Upper lobe of right lung (tissue), 1 donor: ENCODE results near the gene ZBED3. TPM values are rescaled to one million over a fixed set of nuclear protein-coding genes. Genes with fewer than 3 reads are reported as not detected.
A peak's percentile ranks its signal among the peaks of the same experiment; 100 is the strongest.

Experiments
- ATAC-seq: fragments of 200-7000 bp; cut with Tn5 transposase; one replicate; pipeline ENCODE4 v1.9.1; 2020; ENCODE audit warnings: mild to moderate bottlenecking, moderate library complexity
- DNase-seq: peaks from one replicate; pipeline ENCODE4 v3.0.0-alpha.2; 2020
- H3K27ac ChIP-seq: fragments of 200-600 bp; one replicate; pipeline ENCODE4 v1.8.0; 2022
- H3K27me3 ChIP-seq: fragments of 200-600 bp; one replicate; pipeline ENCODE4 v1.8.0; 2022; ENCODE audit warnings: mild to moderate bottlenecking
- H3K36me3 ChIP-seq: fragments of 200-600 bp; one replicate; pipeline ENCODE4 v1.8.0; 2022
- H3K4me1 ChIP-seq: fragments of 200-600 bp; one replicate; pipeline ENCODE4 v1.8.0; 2022
- H3K4me3 ChIP-seq: fragments of 200-600 bp; one replicate; pipeline ENCODE4 v1.8.0; 2022; ENCODE audit warnings: mild to moderate bottlenecking
- H3K9me3 ChIP-seq: fragments of 200-600 bp; one replicate; pipeline ENCODE4 v1.8.0; 2022
- intact Hi-C: fragments of 100-400 bp; cut with DNase I; formaldehyde crosslinking; loops from one replicate; pipeline ENCODE4 v1.11.0; 2022
- long read RNA-seq: library from polyadenylated mRNA; unstranded; transcript quantifications from one replicate; pipeline ENCODE4 v2.0.0, GENCODE V29; 2021
- total RNA-seq: library from RNA; stranded (reverse); fragmentation: NEBNext Ultra II Directional; extraction: Animal tissue kit (Norgen Biotek cat#: 25700); gene quantifications from one replicate; pipeline ENCODE4 v1.2.1, GENCODE V29; 2021
- TF ChIP-seq, protein P1 (sequence below): fragments of 200-600 bp; IDR thresholded peaks from one replicate; pipeline ENCODE4 v1.8.0; 2022; ENCODE audit warnings: antibody characterized with exemption
- donor health status: DM: no; HTN: yes; CAD: no; lungs with severe emphysema.

The ZBED3 gene, protein sequence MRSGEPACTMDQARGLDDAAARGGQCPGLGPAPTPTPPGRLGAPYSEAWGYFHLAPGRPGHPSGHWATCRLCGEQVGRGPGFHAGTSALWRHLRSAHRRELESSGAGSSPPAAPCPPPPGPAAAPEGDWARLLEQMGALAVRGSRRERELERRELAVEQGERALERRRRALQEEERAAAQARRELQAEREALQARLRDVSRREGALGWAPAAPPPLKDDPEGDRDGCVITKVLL
- 14.8 TPM for total RNA-seq
- long read RNA-seq, full-length matches to known transcripts = 25 of 31 reads
- long read RNA-seq, partial matches to known transcripts = 0 of 31 reads
- long read RNA-seq, other reads (novel, unspliced or antisense) = 6 of 31 reads

DNA sequence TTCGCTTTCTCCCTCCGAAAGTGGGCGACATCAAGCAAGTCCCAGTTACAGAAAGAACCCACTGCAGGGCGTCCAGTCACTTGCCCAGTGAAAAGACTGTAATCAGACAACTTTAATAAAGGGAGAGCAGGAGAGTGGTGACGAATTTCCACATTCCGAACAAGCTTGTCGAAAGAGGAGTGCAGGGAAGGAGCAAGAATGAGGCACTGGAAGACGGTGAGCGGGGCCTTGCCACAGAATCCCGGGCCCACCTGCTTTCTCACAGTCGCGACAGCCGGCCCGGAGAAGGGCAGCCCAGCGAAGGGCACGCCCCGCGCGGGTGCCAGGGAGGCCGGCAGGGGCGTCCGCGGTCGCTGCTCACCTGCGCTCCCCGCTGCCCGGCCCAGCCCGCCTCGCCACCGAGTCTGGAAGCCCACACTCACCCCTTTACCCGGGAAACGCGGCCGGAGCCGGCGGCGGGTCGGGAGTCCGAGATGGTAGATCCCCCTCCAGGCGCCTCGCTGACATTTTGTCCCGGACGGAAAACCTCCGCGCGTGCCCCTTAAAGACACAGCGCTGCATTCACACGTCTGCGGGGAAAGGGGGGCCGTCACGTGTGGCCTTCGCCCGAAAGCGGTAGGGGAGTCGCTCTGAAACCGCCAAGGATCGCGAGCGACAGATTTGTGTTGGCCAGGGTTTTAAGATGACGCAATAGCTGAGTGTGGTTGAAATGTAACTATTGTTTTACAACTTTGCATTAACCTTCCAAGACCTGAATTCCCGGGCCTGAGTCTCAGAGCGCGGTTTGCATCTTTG is at the start of gene ZBED3:
Gene ZBED3, minus strand, starts transcription at position 597 of the 795 bp plus-strand sequence. CDS start 9,407 bp downstream, outside the sequence.
- ATAC-seq (peak; percentile 86), DNase-seq (peak; percentile 91)
- intact Hi-C loops = no loop called here

DNA sequence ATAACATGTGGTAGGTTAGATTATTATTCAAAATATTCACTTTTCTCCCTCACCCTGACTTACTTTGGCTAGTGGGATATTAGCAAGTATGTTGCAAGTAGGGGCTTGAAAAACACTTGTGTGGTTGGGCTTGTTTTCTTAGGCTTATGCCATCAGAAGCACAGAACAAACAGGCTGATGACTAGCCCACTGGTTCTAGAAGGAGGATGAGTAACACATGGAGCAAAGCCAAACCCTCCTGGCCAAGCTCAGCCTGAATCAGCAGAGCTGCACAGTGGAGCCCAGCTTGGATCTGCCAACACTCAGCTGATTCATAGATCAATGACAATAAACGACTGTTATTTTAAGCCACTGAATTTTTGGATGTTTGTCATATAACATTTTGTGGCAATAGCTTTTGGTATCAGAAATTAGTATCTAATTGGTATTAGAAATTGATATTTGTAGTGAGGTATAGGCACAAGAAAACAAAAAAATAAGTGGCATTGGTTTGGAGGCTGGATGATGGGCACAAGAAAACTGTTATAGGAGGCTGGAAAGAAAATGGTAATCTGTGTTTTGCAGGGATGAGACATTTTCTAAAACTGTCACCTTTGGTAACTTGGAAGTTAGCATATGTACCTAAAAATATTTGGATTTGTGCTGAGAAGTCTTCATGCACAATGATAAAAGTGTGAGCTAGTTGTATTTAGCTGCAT is 46.1 kb upstream of the ZBED3 start:
- peak; percentile 75 for ATAC-seq
- Histone ChIP-seq H3K27me3 (no peaks in the 10 kb centered on the region), H3K27ac (no peak overlapping the region), H3K4me1 (no peaks in the 10 kb centered on the region), H3K4me3 (no peak overlapping the region), H3K36me3 (no peaks in the 10 kb centered on the region), H3K9me3 (no peaks in the 10 kb centered on the region)
- no peak for DNase-seq
- TF ChIP-seq, protein P1, sequence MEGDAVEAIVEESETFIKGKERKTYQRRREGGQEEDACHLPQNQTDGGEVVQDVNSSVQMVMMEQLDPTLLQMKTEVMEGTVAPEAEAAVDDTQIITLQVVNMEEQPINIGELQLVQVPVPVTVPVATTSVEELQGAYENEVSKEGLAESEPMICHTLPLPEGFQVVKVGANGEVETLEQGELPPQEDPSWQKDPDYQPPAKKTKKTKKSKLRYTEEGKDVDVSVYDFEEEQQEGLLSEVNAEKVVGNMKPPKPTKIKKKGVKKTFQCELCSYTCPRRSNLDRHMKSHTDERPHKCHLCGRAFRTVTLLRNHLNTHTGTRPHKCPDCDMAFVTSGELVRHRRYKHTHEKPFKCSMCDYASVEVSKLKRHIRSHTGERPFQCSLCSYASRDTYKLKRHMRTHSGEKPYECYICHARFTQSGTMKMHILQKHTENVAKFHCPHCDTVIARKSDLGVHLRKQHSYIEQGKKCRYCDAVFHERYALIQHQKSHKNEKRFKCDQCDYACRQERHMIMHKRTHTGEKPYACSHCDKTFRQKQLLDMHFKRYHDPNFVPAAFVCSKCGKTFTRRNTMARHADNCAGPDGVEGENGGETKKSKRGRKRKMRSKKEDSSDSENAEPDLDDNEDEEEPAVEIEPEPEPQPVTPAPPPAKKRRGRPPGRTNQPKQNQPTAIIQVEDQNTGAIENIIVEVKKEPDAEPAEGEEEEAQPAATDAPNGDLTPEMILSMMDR = no peak
- intact Hi-C loops = no loop called here

More for the DNA sequence above, at the start of gene ZBED3:
- Histone ChIP-seq H3K27me3 (no peaks in the 10 kb centered on the region), H3K27ac (peak within 1 kb of the TSS; percentile 93), H3K4me3 (peak within 1 kb of the TSS; percentile 70), H3K4me1 (peaks cover 17% of the 10 kb centered on the region), H3K36me3 (no peaks in the 10 kb centered on the region), H3K9me3 (no peaks in the 10 kb centered on the region)
- TF ChIP-seq, protein P1 = peak; percentile 29

GRCh38 chr5:77131361-77131760 is 44.3 kb upstream of the ZBED3 start:
- no peaks in the 10 kb centered on the region for H3K36me3 ChIP-seq
- TF ChIP-seq, protein P1 = no peak
- H3K4me3 ChIP-seq = no peak overlapping the region
- ATAC-seq = no peak
- no peak overlapping the region for H3K27ac ChIP-seq
- no peak for DNase-seq
- intact Hi-C loops = no loop called here
- no peaks in the 10 kb centered on the region for H3K27me3 ChIP-seq
- no peaks in the 10 kb centered on the region for H3K9me3 ChIP-seq
- H3K4me1 ChIP-seq = no peaks in the 10 kb centered on the region

DNA sequence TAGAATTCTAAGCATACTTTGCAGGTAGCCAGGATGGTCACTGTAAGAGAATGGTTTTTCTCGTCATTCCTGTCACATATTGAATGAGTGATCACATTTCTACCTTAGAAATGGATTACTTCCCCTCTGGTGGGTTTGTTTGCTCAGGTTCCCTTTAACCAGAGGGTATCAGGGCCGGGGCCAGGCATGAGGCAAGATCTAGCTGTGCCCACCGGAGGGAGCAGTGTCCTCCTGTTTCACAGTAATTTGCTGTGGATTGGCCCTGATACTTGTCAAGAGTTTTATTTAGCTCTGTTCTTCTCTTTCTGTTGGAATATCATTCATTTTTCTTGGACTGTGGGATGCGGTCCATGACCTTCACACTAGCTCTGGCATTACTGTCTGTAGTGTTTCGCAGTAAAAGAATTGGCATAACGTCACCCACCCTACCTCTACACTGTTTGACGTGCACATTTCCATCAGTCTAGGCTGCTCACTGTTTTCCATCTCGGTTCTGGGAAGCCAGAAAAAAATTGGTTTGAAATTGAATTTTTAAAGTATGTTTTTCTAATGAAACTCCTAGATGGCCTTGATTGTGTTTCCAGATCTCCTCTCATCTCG is 42.4 kb upstream of the ZBED3 start:
- no peak for DNase-seq
- H3K9me3 ChIP-seq = no peaks in the 10 kb centered on the region
- H3K27me3 ChIP-seq = no peaks in the 10 kb centered on the region
- H3K27ac ChIP-seq = no peak overlapping the region
- no peaks in the 10 kb centered on the region for H3K36me3 ChIP-seq
- ATAC-seq = no peak
- intact Hi-C loops = no loop called here
- H3K4me3 ChIP-seq = no peak overlapping the region
- H3K4me1 ChIP-seq = no peaks in the 10 kb centered on the region
- TF ChIP-seq, protein P1 = no peak

- no peaks in the 10 kb centered on the region for H3K27me3 ChIP-seq
- intact Hi-C loops = no loop called here
- H3K36me3 ChIP-seq = no peaks in the 10 kb centered on the region
- no peaks in the 10 kb centered on the region for H3K4me1 ChIP-seq
- no peak overlapping the region for H3K4me3 ChIP-seq
- TF ChIP-seq, protein P1 = no peak
- H3K9me3 ChIP-seq = no peaks in the 10 kb centered on the region
- no peak for DNase-seq
- ATAC-seq = no peak
- H3K27ac ChIP-seq = no peak overlapping the region
Measured at GRCh38 chr5:77128411-77129061, 41.5 kb upstream of the ZBED3 start.
